Adrenal gland (tissue), 5 donors: ENCODE measurements around the gene UGP2.

Source experiments
- CTCF ChIP-seq, 6 experiments: fragments of 450-650 bp in 4 of 6; fragments of 200-600 bp in 2 of 6; sonication (generic) in 1 of 6; IDR thresholded peaks; 1 replicate in 5 of 6; 2 replicates in 1 of 6; pipeline versions ENCODE4 v1.5.1 to v1.8.0; 2016 to 2021; ENCODE audit warnings: antibody characterized with exemption in 6 of 6, mild to moderate bottlenecking in 2 of 6, moderate library complexity in 1 of 6
- POLR2A ChIP-seq, 2 donors: fragments of 450-650 bp; IDR thresholded peaks; one replicate each; pipeline ENCODE4 v1.6.1; 2017; ENCODE audit warnings: antibody characterized with exemption in 2 of 2, mild to moderate bottlenecking in 2 of 2, moderate library complexity in 1 of 2
- donor health status: DM: no; HTN: no; CAD: no.

- TF ChIP-seq CTCF (IDR thresholded peaks at IDR 0.05) (no peak), POLR2A (IDR thresholded peaks at IDR 0.05) (no peak)
These were observed 24.5 kb downstream of the UGP2 start for GRCh38 chr2:63866009-63866709.
